GM19452 (cell line): Measurements from ENCODE around the gene SAE1.

Source experiments
- ATAC-seq: cut with Tn5 transposase; IDR thresholded peaks from one replicate; pipeline ENCODE4 v1.9.1; 2021; ENCODE audit not compliant: unreplicated experiment

Gene SAE1

DNA sequence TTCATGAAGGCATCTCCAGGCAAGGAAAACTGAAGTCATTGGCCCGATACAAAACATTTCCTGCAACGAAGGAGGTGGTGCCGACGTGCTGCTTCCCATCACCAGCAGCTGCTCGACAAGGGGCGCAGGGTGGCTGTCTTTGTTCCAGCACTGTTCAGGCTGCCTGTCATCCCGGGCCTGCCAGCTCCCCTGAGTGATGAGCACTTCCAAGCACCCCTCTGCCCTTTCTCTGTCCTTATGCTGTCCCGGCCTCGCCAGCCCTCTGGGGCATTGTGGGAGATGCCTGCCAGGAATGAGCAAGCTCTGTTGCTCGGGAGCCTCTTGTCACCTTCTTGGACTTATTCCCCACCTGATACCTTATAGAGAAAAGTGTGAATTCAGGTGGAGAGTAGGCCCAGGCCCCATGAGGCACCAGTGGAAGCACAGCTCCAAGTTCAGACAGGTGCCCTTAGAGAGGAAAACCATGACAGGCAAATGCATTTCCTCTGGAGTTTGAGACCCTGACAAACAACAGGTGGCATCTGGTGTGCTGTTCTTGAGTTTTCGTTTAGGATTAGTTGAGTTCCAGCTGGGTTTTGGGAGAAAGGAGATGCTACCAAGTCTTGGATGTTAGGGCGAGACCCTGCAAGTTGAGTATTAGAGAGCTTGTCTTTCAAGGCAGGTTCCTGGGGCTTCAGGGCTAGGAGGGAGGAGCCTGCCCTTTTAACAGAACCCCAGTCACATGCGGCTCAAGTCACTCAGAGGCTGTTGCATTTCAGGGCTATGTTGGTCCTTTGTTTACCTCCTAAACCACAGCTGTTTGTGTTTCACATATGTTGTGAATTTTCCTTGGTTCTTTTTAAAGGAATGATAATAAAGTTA, 78.9 kb downstream of the SAE1 start:
- no peak for ATAC-seq

DNA sequence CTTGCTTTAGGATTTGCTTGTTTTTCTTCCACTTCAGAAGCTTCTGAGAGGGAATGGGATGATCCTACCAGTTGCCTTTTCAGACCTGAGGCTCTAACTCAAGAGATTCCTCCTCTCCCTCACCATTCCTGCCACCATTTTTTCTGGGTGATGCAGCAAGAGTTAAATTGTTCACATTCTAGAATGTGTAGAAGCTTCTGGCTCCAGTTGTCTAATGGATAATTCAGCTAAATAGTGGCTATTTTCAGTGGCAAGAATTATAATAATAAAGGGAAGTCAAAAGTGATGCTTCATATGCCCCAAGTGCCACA, 79.5 kb downstream of the SAE1 start:
- ATAC-seq: no peak

DNA sequence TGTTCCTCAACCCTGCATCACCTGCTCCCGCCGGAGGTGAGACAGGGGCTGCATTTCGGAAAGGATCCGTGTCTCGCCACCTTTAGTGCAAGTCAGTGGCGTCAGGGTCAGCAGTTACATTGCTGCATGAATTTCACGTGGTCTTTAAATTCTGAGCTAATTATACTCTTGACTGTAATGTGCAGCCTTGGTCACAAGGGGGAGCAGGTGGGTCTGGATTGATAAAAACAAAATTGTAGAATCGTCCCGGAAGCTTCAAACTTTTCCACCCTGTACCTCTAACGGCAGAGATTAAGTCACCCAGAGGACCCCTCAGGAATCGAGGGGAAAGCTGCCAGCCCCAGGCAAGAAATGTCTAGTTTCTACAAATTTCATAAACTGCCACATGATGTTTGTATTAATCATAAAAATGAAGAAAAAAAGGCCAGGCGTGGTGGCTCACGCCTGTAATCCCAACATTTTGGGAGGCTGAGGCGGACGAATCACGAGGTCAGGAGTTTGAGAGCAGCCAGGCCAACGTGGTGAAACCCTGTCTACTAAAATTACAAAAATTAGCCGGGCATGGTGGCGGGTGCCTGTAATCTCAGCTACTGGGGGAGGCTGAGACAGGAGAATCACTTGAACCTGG, 80.2 kb downstream of the SAE1 start:
- no peak for ATAC-seq

DNA sequence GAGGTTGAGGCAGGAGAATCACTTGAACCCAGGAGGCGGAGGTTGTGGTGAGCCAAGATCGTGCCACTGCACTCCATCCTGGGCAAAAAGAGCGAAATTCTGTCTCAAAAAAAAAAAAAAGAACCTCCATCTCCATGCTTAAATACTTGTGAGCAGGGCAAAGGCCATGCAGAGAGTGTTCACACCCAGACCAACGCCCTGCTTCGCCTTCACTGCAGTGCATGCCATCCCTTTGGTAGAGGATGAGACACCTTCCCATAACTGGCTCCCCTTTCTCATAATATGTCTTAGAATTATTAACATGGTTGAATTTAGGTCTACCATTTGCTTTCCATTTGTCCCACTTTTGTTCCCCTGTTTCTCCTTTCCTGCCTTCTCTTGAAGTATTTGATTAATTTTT, 84.9 kb downstream of the SAE1 start:
- ATAC-seq: no peak

DNA sequence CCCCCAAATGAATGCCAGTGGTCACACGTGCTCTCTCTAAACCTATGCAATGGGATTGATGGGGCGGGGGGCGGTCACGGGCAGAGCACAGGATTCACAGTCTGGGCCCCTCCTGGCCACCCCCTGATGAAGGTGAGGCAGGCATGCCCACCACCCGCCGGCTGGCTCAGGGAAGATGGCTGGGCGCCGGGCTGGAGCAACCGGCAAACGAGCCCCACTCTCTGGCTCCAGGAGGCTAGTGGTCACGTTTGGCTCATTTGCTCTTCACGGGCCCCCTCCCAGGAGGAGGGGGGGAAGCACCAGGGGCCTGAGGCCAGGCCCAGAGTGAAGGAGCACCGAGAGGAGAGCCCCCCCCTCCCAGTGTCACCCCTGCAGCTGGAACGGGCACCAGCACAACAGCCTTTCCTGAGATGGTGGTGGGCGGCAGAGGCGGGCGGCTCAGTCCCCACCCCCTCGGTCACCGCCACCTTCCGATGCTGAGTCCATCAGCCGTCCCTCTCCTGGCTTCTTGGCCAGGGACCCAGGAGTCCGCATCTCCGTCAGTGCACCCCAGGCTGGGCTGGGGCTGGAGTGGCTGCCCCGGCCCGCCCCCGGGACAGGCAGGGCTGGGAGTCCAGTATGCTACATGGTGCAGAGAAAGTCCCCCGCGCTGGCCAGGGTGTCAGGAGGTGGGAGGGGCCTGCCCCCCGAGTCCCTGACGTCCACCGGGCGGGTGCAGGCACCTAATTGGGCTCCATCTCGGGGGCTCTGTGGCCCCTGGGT, 90.6 kb downstream of the SAE1 start:
- ATAC-seq: no peak

DNA sequence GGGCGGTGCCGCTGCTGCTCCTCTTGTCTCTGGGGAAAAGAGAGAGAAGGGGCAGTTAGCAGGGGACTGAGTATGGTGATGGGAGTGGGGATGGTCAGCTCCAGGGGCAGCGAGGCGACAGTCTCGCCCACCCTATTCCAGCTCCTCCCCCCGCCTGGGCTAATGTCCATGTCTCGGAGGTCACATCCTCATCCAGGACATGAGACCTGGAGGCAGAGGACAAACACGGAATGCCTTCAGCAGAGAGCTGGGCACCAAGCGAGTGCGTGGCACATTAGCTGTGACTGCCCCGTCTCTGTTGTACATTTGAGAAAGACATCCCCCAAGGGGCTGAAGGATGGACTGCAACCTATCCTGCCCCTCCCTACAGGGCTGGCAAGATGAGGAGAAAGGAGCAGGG, 91.3 kb downstream of the SAE1 start:
- ATAC-seq: no peak

DNA sequence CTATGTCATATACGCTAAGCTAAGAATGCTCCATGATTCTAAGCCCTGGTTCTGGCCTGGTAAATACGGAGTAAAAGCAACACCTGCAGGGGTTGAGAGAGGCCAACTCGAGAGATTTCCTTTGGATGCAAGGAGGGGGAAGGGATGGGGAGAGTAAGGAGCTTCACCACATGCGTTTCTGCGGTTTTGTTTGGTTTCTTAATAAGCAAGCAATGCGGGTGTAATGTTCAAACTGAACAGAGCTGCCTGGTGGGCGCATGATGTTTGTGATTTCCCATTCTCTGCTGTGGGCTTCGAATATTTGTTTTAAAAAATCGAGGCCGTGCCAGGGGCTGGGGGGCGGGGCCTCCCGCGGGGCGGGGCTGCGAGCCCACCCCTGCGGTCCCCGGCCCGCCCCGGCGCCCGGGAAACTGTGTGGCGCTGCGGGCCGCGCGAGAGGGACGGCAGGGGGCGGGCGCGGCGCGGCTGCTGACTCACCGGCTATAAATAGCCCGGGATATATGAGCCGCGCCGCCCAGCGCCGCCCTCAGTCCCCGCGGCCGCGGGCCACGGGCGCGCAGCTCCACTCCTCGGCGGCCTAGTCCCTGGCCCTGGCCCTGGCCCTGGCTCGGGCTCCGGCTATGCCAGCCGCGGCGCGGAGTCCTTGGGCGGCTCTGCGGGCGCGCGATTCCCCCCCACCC, 95.3 kb downstream of the SAE1 start:
- ATAC-seq: peak; percentile 40

DNA sequence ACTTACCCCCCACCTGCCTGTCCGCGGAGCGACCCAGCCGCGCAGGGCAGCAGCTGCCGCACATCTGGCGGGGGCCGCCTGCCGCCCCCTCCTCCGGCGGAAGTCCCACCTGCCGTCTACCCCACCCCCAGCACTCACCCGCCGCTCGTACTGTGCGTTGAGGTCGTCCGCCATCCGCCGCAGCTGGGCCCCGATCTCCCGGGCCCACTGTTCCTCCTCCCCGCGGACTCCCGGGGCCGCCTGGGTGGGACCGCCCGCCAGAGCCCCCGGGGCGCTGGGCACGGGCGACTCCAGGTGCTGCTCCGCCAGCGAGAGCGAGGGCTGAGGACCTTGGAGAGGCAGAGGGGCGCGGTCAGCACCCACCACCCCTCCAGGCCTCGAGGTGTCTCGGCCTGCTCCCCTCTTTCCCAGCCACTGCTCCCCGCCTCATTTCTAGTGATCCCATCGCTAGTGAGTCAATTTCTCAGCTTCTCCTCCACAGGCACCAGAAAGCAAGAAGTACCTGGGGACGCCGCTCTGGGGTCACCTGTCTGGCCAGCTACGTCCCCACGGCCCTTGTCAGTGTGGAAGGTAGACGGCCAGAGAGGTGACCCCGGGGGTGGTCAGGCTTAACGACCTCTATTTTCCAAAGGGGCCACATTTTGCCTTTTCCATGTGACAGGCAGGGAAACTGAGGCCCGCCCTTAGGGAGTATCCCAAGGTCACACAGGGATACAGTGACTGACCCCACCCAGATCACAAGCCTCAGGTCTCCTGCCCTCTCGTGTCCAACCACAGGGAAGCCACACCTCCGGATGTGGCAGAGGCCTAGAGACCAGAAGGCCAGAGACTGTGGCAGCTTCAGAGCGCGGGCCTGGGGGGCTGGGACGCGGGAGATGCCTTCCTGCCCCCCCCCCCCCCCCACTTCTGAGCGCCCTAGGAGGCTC, 96.1 kb downstream of the SAE1 start:
- peak; percentile 23 for ATAC-seq

DNA sequence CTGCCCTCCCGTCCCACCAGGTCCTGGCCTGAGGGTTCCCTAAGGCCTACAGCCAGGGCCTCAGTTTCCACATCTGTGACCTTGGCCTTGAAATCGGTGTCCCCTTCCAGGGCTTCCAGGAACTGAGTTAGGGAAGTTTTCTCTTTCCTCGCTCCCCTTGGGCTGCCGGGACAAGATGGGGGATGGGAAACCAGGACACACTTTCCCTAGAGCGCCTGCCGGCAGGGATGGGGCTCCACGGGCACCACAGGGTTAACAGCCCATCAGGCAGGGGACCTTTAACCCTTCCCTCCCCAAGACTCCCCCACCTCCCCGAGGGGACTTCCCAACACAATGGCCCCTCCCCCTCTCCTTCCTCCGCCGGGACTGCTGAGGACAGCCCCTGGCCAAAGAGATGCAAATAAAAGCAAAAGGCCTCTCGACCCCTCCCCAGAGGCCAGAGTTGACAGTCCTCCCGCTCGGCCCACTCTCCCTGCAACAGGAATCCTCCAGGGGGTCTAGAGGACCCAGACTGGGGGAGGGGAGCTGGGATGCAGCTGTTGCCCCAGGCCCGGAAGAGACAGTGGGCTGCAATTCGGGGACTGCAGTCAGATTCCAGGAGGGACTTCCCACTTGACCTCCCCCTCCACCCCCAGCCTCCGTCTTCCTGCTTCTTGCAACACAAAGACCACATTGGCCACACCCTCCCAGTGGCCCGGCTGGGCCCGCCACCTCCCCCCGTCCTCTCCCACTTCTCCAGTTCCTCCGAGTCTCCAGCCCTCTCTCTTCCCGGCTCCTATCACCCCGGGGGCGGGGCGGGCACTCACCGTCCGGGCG, 96.9 kb downstream of the SAE1 start:
- ATAC-seq: no peak

DNA sequence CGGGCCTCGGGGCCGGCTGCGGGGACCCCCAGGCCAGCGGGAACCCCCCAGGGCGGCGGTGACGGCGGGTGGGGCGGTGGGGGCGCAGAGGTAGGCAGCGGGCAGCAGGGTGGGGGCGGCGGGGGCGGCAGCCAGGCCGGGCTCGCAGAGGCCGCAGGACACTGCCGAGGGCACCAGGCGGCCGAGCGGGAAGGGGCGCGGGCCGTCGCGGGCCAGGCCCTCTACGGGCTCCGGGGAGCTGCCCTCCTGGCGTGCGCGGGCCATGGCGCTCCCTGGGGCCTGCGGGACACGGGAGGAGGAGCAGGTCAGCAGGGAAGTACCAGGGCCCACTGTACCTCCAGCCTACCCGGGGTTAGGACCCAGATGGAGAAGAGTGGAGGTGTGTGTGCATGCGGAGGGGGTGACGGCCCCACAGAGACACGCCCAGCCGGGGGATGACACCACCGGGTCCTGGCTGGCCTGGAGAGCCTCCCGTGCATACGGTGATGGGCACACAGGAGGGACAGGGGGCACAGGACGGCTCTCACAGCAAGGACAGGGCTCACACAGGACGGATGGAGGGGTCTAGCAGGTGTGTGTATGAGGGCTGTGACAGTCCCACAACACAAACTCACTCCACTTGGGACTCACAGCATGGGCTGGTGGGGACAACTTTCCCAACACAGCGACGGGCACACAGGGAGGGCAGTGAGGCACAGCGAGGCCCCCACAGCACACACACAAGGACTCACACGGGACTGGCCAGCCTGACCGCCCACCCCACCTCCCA, 97.7 kb downstream of the SAE1 start:
- no peak for ATAC-seq

DNA sequence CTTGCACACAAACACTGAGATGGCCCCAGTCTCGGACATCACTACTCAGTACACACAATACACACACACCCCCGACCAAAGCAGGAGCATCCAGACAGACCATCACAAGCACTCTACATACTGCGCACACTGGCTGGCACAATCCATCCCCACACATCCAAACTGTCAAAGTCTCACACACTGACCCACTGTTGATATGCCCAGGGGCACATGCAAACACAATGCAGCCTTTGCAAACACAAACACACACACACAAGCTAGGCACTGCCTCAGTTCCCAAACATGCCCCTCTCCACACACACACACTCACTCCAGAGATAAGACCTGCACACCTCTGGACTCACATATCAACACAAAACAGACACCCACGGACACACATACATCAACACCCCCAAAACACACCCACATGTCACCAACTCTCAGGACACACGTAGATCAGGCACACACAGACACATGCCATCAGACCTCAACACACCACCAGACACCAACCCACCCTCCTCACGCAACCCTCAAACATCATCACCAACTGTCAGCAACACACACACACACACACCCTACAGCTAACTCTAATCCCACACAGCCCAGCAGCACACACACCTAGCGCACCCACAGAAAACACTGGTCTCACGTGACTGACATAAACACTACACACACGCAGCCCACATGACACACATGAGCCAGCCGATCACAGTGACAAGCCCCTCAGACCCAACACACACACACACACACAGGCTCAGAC, 98.5 kb downstream of the SAE1 start:
- no peak for ATAC-seq

DNA sequence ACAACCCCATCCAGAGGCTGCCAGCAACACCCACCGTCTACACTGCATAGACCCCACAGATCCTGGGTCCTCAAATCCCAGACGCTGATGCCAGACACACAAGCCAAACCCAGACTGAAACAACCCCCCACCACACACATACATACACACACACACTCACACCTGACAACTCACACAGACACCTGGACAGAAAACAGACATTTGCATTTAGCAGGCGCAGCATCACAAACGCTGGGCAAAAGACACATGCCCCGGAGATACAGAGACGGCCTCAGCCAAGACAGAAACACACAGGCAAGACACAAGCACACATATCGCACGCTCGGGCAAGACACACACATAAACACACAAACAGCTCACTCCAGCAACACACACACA, 99.0 kb downstream of the SAE1 start:
- no peak for ATAC-seq

DNA sequence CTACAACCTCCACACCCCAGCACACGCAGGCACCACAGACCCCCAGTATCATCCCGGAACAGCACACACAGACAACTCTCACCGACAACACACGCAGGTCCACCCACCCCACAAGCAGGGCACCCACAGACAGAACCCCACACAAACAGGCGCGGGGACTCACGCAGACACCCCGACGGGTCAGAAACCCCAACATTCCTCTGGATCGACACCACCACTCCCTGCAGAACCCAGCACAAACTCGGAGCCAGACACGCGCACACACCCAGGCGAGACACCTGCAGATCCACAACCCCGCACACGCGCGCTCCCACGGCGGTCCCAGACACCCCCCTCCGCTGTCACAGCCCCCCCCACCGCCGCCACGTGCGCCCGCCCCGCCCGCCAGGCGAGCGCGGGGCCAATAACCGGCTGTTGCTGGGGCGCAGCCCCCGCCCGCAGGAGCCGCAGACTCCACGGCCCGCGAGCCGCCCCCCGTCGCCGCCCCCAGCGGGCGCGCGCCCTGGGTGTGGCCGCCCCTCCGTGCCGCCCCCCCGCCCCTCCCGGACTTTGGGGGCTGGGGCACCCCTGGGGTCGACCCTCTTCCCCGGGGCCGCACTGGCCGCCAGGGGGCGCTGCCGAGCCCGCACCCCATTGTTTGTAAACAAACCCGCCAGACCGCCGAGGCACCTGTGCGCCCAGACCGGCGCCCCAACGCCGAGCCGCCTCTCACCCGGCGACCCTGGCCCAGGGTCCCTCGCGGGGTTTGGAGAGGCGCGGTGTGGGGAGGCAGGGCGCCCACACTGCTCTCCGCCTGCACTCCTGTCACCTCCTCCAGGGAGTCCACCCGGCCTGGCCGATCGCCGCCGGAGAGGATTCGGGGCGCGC, 99.7 kb downstream of the SAE1 start:
- no peak for ATAC-seq

DNA sequence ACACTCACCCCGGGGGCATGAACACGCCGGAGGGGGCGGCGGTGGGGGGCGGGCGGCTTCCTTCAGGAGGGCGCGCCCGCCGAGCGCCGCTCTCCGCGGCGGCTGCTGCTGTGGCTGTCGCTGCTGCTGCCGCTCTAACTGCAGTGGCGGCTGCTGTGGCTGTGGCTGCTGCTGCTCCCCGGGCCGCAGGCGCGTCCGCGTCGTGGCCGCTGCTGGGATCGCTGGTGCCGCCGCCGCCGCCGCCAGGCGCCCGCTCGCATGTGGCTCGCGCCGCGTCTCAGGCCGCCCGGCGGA, 100.2 kb downstream of the SAE1 start, which contains the start of gene BBC3:
Gene BBC3 (minus strand): TSS at position 279 of the 294 bp plus-strand sequence. CDS start 2,768 bp downstream, outside the sequence.
- ATAC-seq: no peak

DNA sequence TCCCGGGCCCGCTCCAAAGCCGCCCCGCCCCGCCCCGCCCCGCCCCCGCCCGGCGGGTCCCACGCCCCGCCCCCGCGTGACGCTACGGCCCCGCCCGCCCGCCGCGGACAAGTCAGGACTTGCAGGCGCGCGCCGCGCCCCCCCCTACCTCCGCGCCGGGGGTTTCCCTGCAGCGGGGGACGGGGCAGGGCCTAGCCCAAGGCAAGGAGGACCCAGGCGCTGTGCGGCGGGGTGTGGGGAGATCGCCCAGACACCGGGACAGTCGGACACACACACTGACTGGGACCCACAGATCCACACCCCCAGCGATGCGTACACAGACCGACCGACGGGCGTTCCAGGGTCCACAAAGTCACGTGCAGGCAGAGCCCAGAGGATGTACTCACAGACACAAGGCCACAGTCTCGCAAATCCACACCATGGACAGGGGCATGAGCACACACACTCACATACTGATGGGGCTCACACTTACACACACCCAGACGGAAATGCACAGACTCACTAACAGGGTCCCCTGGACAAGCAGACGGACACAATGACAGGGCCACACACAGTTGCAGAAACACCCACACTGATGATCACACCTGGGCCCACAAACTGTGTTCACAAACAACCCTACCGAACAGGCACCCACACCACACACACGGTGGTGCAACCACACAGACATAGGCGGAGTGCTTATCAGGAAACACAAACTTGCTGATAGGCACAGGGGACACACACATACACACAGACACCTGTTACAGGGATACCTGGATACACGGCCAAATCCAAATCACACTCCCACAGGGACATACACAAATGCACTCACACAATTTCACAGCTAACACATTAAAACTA, 100.8 kb downstream of the SAE1 start:
- ATAC-seq: no peak

DNA sequence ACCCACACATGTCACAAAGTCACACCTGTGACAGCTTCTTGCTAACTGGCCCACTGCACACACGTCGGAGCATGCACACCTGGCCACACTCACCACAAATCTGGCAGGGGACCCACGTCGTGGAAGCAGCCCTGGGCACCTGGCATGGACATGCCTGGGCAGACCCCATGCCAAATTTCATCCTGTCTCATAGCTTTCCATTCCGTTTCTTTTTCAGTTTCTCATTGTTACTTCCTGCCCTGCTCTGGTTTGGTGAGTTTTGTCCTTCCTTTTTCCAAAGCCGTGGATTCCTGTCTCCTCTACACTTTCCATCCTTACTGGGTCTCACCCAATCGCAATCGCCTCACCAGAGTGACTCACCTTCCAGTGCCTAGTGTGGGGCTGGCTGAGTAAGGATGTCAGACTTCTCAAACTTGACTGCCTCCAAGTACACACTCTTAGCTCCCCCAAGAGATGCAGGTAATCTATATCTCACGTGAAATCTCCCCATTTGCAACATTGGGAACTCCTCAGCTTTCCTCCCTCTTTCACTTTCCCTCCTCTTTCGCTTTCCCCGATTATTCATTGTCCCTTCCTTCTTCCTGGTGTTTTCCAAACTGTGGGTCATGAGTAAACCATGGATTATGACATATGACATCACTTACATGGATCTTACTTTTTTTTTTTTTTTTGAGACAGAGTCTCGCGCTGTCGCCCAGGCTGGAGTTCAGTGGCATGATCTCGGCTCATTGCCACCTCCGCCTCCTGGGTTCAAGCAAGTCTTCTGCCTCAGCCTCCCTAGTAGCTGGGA, 102.0 kb downstream of the SAE1 start:
- ATAC-seq: no peak
